Measurements from ENCODE around the gene HSPBP1. TPM values are rescaled to one million over a fixed set of nuclear protein-coding genes. Genes with fewer than 3 reads are reported as not detected.
A peak's percentile ranks its signal among the peaks of the same experiment; 100 is the strongest.

The HSPBP1 gene
- total and polyA plus RNA-seq, 2 of the 13 experiments (the other 11 are each of a cell fraction or from before 2014, with no cell fraction given) = 22.3 to 33.7 TPM

DNA sequence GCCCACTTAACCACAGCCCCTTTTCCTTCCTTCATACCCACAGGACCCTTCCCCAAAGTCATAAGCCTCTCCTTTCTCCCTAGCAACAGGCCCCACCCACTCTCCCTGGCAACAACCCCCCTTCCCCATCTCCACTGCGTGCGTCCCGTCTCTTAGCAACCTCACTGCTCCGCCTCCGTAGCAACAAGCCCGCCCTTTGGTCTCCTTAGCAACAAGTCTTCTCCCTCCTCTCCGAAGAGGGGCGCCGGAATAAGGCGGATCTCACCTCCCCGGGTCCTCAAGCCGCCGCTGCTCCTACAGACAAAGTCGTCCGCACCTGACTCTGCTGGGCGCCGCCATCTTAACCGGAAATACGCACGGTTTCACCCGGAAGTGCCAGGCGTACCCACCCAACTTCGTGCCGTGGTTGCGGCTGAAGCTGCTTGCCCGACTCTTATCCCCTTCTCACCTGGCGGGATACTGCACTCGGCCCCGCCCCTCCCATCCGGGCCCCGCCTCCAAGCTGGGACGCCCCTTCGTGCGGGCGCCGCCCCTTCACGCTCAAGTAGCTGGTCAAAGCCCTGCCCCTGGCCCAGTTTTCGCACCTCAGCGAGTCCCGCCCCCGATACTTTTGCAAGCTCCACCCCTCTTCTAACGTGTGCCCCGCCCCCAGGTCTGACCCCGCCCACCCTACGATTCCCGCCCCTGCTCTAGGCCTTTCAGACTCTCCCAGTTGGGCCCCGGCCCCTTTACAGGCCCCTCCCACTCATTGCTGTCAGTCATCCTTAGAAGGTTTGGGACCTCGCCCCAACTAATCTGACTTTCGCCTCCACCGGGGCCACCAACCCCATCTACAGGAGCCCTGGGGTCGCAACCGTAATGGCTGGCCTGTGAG is at the start of gene HSPBP1 (continued):
- no peak for TF ChIP-seq NFE2L1 (CRISPR knock-in tag; IDR thresholded peaks at IDR 0.05; ENCODE audit: borderline replicate concordance)
- no peak for TF ChIP-seq NCOA1 (CRISPR knock-in tag; IDR thresholded peaks at IDR 0.05)
- TF ChIP-seq MAZ (IDR thresholded peaks at IDR 0.05; ENCODE audit: borderline replicate concordance, low read depth, low read length) = no peak; the same call in 1 of the 2 replicates
- 0 out of 2 replicates have a peak, but pooled peaks have one; percentile 75 for TF ChIP-seq MAZ (CRISPR knock-in tag; IDR thresholded peaks at IDR 0.05; ENCODE audit: low read depth)
- TF ChIP-seq ARNT (IDR thresholded peaks at IDR 0.05) = no peak
- no peak for TF ChIP-seq ATAD3A (CRISPR knock-in tag; IDR thresholded peaks at IDR 0.05)
- no peak for TF ChIP-seq MAFG (CRISPR knock-in tag; IDR thresholded peaks at IDR 0.05)
- no peak for TF ChIP-seq CHD2 (IDR thresholded peaks at IDR 0.05; ENCODE audit: low read depth, low read length)
- no peak for TF ChIP-seq ZNF883 (CRISPR knock-in tag; IDR thresholded peaks at IDR 0.05; ENCODE audit: not compliant biosample characterization)
- TF ChIP-seq, protein P1, sequence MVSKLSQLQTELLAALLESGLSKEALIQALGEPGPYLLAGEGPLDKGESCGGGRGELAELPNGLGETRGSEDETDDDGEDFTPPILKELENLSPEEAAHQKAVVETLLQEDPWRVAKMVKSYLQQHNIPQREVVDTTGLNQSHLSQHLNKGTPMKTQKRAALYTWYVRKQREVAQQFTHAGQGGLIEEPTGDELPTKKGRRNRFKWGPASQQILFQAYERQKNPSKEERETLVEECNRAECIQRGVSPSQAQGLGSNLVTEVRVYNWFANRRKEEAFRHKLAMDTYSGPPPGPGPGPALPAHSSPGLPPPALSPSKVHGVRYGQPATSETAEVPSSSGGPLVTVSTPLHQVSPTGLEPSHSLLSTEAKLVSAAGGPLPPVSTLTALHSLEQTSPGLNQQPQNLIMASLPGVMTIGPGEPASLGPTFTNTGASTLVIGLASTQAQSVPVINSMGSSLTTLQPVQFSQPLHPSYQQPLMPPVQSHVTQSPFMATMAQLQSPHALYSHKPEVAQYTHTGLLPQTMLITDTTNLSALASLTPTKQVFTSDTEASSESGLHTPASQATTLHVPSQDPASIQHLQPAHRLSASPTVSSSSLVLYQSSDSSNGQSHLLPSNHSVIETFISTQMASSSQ (IDR thresholded peaks at IDR 0.05; ENCODE audit: low read depth) = no peak
- TF ChIP-seq, protein P1 (CRISPR knock-in tag; IDR thresholded peaks at IDR 0.05; ENCODE audit: borderline replicate concordance) = no peak; the same call in 1 of the 2 replicates
- no peak for TF ChIP-seq AGO1 (IDR thresholded peaks at IDR 0.05; ENCODE audit: low read depth, low read length, poor library complexity, severe bottlenecking)
- TF ChIP-seq KLF15 (CRISPR knock-in tag; IDR thresholded peaks at IDR 0.05; ENCODE audit: borderline replicate concordance) = no peak
- TF ChIP-seq, protein P2, sequence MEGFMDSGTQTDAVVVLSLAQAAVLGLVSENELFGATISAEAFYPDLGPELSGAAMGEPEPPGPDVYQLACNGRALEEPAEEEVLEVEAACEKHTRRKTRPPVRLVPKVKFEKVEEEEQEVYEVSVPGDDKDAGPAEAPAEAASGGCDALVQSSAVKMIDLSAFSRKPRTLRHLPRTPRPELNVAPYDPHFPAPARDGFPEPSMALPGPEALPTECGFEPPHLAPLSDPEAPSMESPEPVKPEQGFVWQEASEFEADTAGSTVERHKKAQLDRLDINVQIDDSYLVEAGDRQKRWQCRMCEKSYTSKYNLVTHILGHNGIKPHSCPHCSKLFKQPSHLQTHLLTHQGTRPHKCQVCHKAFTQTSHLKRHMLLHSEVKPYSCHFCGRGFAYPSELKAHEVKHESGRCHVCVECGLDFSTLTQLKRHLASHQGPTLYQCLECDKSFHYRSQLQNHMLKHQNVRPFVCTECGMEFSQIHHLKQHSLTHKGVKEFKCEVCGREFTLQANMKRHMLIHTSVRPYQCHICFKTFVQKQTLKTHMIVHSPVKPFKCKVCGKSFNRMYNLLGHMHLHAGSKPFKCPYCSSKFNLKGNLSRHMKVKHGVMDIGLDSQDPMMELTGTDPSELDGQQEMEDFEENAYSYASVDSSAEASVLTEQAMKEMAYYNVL (CRISPR knock-in tag; IDR thresholded peaks at IDR 0.05; ENCODE audit: borderline replicate concordance) = peak; percentile 57; the same call in 1 of the 2 replicates
- no peak for TF ChIP-seq ZNF816 (CRISPR knock-in tag; IDR thresholded peaks at IDR 0.05; ENCODE audit: borderline replicate concordance)
- TF ChIP-seq NFIB (CRISPR knock-in tag; IDR thresholded peaks at IDR 0.05; ENCODE audit: borderline replicate concordance) = no peak
- TF ChIP-seq SNRNP70 (IDR thresholded peaks at IDR 0.05; ENCODE audit: low read depth, low read length) = no peak
- no peak for TF ChIP-seq ZNF292 (CRISPR knock-in tag; IDR thresholded peaks at IDR 0.05; ENCODE audit: borderline replicate concordance, low read depth)
- TF ChIP-seq ZNF3 (CRISPR knock-in tag; IDR thresholded peaks at IDR 0.05) = no peak
- TF ChIP-seq ZNF607 (CRISPR knock-in tag; IDR thresholded peaks at IDR 0.05; ENCODE audit: borderline replicate concordance) = peak; percentile 11; the same call in 1 of the 2 replicates
- TF ChIP-seq IKZF1 (IDR thresholded peaks at IDR 0.05) = no peak
- peak; percentile 27; the same call in 1 of the 2 replicates for TF ChIP-seq EED (CRISPR knock-in tag; IDR thresholded peaks at IDR 0.05)
- peak; percentile 12; the same call in 1 of the 2 replicates for TF ChIP-seq HNF4A (CRISPR knock-in tag; IDR thresholded peaks at IDR 0.05)
- TF ChIP-seq RCOR2 (CRISPR knock-in tag; IDR thresholded peaks at IDR 0.05) = no peak
- TF ChIP-seq SMC3 (IDR thresholded peaks at IDR 0.05; ENCODE audit: low read length) = no peak
- no peak for TF ChIP-seq ELF3 (CRISPR knock-in tag; IDR thresholded peaks at IDR 0.05)

All from HepG2 (cell line).